GM19025 (cell line): ENCODE measurements around the gene MPND.
"Not testable (repeated sequence)": the region's sequence is repeated elsewhere in the genome, so short reads cannot be mapped to it uniquely, and the experiment has no call there.

Experiments used
- ATAC-seq: cut with Tn5 transposase; IDR thresholded peaks from one replicate; pipeline ENCODE4 v1.9.1; 2021; ENCODE audit warnings: mild to moderate bottlenecking, low read depth, moderate library complexity; ENCODE audit not compliant: unreplicated experiment

Gene MPND

GRCh38 chr19:4319067-4319718, 24.2 kb upstream of the MPND start:
- no peak for ATAC-seq

- no peak for ATAC-seq
Measured at GRCh38 chr19:4320419-4320818, 22.9 kb upstream of the MPND start.

- ATAC-seq: no peak
Measured at GRCh38 chr19:4322942-4323665, 20.3 kb upstream of the MPND start.

- no peak for ATAC-seq
Measured at GRCh38 chr19:4323692-4324091, 19.7 kb upstream of the MPND start.

GRCh38 chr19:4324228-4324627, 19.1 kb upstream of the MPND start:
- no peak for ATAC-seq

GRCh38 chr19:4326215-4326836, 17.0 kb upstream of the MPND start:
- ATAC-seq: no peak

GRCh38 chr19:4326837-4327251, 16.5 kb upstream of the MPND start:
- ATAC-seq: no peak

GRCh38 chr19:4327252-4327876, 16.0 kb upstream of the MPND start:
- no peak for ATAC-seq

GRCh38 chr19:4327877-4328242, 15.5 kb upstream of the MPND start:
- ATAC-seq: no peak

- ATAC-seq: peak; percentile 71
Measured at GRCh38 chr19:4328243-4328990, 14.9 kb upstream of the MPND start.

GRCh38 chr19:4328991-4329681, 14.2 kb upstream of the MPND start:
- not testable (repeated sequence) for ATAC-seq

- no peak for ATAC-seq
Measured at GRCh38 chr19:4329858-4330257, 13.5 kb upstream of the MPND start.

GRCh38 chr19:4334929-4335570, 8.3 kb upstream of the MPND start:
- ATAC-seq: no peak

GRCh38 chr19:4337906-4338440, 5.4 kb upstream of the MPND start:
- ATAC-seq: no peak

- no peak for ATAC-seq
Measured at GRCh38 chr19:4338441-4339355, 4.7 kb upstream of the MPND start, which contains the start of gene STAP2. Gene STAP2, minus strand, starts transcription at chr19:4338827. Its CDS starts 74 bp downstream, at chr19:4338753.

- ATAC-seq: no peak
Measured at GRCh38 chr19:4342314-4342614, 1.1 kb upstream of the MPND start.

GRCh38 chr19:4342615-4343369, 570 bp upstream of the MPND start:
- ATAC-seq: peak; percentile 89
